GM04503 (cell line): ENCODE measurements around the gene APOH.

Source experiments
- DNase-seq: peaks from one replicate; pipeline ENCODE4 v3.0.0-alpha.2; 2012; ENCODE audit warnings: low read depth

APOH gene

GRCh38 chr17:66235377-66235994, 6.3 kb upstream of the APOH start:
- DNase-seq = no peak

DNA sequence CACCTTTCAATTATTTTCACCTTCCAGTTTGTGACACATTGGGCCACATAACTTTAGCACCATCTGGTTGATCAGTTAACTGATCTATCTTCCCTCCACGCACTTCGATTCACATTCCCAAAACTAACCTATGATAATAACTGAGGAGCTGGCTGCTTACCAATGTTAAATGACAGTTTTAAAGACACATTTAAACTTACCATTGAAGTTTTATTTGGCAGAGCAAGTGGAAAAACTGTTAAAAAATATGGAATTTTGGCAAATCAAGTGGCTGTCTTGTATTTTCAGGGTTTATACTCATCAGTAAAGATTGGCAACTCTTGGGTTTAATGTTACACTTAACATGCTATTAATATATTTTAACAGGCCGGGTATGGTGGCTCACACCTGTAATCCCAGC, 5.4 kb upstream of the APOH start:
- no peak for DNase-seq

DNA sequence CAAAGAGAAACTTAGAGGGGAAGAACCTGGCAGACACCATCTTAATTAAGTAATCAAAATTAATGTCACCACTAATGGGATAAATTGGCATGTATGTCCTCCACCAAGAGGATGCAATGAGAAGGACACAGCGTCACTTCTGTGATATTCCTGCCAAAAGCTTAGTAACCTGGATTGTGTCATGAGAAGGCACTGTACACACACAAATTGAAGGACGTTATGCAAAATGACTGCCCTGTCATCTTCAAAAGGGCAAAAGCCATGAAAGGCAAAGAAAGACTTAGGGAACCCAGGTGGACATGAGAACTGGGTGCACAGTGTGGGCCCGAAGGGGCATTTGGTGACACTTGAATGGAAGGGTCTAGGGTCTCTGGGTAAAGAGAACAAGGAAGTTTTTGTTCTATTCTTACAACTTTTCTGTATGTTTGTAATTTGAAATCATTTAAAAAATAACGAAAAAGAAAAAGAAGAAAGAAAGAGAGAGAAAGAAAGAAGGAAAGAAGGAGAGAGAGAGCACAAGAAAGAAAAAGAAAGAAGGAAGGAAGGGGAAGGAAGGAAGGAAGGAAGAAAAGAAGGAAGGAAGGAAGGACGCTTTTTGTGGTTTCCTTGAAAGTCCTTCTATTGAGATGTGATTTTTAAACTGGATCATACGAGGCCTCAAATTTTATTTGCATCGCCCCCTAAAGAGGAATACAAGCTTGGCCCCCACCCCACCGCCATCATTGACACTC, 4.0 kb upstream of the APOH start:
- no peak for DNase-seq

- DNase-seq = no peak
Observed at GRCh38 chr17:66230922-66231591, 1.8 kb upstream of the APOH start.

DNA sequence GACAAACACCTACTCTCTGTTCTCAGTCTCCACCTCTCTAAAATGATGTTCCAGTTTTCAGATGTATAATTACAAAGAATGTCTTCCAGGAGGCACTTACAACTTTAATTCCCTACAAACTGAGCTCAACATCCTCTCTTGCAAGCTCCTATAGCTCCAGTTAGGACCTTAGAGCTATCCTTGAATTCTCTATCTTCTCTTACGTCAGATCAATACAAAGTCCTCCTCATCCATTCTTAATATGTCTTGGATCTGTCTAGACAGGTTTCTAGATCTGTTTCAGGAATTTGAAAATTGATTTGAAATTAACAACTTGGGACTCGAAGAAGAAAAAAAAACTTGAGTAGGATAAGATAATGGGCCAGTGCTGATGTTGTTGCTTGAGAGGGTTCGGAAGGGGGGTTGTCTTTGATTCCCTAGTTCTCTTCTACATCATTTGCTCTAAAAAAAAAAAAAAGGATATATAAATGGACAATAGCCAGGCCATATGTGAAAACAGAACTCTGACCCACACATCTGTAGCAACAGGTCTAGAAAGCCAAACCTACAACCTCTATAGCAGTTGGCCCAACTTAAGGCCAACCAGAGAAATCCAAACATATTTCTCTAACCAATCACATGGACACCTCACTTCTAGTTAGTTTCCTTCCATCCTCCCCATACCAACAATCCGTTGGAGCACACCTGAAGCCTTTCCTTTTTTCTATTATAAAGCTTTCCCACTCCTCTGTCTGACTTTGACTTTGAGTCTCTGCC, 746 bp upstream of the APOH start:
- no peak for DNase-seq

- no peak for DNase-seq
Observed at GRCh38 chr17:66227212-66228045, 1.8 kb downstream of the APOH start.

- no peak for DNase-seq
Observed at GRCh38 chr17:66222798-66223350, 6.3 kb downstream of the APOH start.

DNA sequence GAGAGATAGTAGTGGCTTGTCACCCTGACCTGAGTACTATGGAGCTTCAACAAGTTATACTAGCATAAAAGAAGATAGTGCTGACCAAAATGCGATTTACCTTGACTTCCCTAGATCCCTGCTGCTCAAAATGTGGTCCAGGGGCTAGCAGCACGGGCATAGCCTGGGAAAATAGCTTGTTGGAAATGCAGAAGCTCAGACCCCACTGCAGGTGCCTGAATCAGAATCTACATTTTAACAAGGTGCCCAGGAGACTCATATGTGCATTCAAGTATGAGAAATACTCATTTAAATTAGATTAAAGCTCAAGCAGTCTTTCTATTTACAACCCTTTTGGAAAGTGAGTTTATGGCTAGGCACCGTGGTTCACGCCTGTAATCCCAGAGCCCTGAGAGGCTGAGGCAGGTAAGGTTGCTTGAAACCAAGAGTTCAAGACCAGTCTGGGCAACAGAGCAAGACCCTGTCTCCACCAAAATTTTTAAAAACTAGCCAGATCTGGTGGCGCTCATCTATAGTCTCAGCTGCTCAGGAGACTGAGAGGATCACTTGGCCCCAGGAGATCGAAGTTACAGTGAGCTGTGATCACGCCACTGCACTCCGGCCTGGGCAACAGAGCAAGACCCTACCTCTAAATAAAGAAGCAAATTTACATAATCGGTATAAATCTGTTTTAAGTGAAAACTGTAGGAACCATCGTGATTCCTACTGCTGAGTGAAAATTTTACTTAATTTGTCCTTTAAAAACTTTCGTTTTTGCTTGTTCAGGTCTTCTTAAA, 7.3 kb downstream of the APOH start:
- no peak for DNase-seq

GRCh38 chr17:66221343-66221742, 7.9 kb downstream of the APOH start:
- no peak for DNase-seq

DNA sequence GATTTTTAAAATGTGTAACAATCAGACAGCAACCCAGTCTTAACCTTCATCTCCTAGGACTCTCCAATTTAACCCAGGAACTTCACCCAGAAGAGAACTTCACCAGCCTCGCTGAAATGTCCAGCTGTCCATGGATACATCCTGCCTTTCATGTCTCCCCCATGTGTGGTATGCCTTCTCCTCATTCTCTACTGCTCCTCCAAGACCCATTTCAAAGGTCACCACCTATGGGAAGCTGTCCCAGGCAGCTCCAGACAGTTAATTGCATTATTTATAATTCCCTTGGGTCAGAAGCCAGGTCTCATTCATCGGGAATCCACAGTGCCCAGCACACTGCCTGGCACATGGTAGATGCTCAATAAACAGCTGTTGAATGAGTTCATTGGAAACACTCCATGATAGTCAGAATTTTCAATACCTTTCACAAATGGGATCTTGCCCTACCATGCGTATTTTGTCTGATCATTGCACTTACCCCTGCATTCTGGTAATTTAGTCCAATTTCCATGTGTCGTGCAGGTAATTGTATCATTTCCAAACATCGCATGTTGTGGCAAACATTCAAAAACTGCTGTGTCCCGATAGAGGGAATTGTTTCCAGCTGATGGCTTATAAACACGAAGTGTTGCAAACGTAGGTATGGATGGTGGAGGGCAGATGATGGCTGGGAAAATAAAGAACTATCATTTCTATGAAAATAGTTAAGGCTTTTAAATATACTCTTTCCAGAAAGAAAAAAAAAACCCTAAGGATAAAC, 9.0 kb downstream of the APOH start:
- DNase-seq = no peak

DNA sequence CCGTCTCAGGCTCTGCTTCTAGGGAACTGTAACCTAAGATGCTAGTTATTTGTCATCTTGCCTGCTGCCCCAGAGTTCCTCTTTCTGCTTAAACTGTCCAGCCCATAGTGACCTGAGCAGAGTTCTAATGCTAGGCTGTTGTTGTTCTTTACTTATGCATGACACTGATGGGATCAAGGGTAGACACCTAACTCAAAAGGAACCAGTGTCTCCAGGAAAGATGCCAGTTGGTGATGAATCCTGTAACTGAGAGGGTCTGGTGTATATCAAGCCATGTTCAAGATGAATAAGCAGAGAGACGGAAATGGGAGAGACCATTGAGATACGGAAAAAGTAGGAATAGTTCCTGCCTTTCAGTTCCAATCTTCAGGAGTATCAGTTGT, 13.7 kb downstream of the APOH start:
- no peak for DNase-seq

- no peak for DNase-seq
Observed at GRCh38 chr17:66214884-66215528, 14.2 kb downstream of the APOH start.

GRCh38 chr17:66211047-66211810, 18.0 kb downstream of the APOH start:
- DNase-seq = no peak

DNA sequence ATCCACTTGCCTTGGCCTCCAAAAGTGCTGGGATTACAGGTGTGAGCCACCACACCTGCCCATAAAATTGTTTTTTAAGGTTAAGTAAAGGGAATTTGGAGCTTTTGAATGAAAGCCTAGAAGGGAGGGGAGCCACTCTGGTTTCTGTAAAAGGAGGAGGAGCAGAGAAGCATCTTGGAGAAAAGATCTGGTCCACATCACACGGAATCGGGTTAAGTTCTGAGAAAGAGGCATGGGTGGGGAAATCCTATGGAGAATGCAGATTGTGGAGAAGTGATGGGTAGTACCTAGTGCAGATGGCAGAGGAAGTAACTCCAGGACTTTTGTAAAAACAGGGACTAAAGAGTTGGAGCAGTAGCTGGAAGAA, 19.0 kb downstream of the APOH start:
- no peak for DNase-seq

DNA sequence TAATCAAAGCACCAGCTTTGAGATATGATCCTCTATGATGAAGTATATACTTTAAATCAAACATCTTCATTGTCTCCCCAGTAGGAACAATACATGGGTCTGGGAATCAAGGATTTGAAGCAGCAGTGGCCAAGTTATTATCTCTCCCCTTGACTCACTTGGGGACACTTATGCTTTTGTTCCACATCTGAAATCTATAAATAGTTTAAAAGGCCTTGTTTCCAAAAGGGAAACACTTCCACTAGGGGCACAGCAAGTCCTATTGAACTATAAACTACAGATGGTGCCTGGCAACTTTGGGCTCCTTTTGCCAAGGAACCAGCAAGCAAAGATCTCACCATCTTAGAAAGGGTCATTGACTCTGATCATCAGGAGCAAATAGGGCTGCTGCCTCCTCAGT, 21.3 kb downstream of the APOH start:
- no peak for DNase-seq

- no peak for DNase-seq
Observed at GRCh38 chr17:66203274-66204015, 25.8 kb downstream of the APOH start.

DNA sequence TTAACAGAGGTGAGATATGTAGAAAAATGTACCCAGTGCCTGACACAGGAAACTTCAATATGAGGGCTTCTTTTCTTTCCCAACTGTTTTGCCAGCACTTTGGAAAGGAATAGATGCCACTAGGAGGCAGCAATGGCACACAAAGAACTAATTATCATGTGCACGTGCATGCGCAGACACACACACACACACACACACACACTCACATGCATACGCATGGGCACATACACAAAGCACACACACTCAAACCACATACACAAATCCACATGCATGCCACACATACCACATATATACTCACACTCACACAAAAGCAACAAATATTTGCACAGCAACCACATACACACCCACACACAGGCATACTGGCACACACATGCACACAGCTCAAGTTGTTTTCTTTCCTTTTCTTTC, 28.5 kb downstream of the APOH start:
- peak; percentile 39 for DNase-seq

- DNase-seq = no peak
Observed at GRCh38 chr17:66198242-66198641, 31.0 kb downstream of the APOH start.
